ENCODE measurements around the gene RAB11FIP4. TPM values are rescaled to one million over a fixed set of nuclear protein-coding genes. Genes with fewer than 3 reads are reported as not detected.

RAB11FIP4 gene
- total and polyA plus RNA-seq, 2 of the 13 experiments (the other 11 are each of a cell fraction or from before 2014, with no cell fraction given) = 28.0 to 89.3 TPM

DNA sequence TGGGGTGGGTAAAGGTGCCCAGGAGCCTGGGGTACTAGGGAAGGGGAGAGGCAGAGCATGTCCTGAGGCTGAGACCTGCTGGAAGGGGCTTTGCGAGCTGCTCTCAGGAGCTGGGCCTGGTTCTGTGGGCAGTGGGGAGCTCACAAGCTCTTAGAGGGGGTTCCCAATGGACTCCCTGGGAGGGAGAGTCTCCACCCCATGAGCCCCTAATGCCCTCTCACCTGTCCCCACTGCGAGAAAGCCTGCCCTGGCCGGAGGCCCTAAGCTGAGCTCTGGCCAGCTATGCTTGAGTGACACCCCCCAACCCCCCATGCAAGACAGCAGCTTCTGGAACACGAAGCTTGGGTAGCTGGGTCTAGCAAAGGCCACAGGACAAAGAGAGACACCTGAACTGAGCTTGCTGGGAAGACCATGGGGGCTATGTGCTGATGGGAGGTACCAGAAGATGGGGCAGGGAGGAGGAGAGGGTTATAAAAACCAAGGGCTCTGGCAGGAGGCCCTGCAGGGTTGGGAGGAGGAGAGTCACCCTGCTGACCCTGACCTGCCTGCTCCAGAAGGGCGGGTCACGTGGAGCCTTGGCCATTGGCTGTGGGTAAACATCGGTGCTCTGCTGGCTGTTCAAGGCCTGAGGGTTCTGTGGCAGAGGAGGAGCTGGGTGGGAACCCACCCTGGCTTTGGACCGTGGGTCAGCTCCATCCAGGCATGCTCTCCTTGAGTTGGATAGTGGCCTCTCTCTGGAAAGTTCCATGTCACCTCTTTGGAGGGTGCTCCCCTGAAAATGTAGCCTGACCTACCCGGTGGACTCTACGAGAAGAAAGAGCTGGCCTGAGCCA is 106.7 kb downstream of the RAB11FIP4 start (continued):
- TF ChIP-seq, protein P1, sequence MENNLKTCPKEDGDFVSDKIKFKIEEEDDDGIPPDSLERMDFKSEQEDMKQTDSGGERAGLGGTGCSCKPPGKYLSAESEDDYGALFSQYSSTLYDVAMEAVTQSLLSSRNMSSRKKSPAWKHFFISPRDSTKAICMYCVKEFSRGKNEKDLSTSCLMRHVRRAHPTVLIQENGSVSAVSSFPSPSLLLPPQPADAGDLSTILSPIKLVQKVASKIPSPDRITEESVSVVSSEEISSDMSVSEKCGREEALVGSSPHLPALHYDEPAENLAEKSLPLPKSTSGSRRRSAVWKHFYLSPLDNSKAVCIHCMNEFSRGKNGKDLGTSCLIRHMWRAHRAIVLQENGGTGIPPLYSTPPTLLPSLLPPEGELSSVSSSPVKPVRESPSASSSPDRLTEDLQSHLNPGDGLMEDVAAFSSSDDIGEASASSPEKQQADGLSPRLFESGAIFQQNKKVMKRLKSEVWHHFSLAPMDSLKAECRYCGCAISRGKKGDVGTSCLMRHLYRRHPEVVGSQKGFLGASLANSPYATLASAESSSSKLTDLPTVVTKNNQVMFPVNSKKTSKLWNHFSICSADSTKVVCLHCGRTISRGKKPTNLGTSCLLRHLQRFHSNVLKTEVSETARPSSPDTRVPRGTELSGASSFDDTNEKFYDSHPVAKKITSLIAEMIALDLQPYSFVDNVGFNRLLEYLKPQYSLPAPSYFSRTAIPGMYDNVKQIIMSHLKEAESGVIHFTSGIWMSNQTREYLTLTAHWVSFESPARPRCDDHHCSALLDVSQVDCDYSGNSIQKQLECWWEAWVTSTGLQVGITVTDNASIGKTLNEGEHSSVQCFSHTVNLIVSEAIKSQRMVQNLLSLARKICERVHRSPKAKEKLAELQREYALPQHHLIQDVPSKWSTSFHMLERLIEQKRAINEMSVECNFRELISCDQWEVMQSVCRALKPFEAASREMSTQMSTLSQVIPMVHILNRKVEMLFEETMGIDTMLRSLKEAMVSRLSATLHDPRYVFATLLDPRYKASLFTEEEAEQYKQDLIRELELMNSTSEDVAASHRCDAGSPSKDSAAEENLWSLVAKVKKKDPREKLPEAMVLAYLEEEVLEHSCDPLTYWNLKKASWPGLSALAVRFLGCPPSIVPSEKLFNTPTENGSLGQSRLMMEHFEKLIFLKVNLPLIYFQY (CRISPR knock-in tag; IDR thresholded peaks at IDR 0.05; ENCODE audit: borderline replicate concordance) = no peak
- TF ChIP-seq NCOR1 (IDR thresholded peaks at IDR 0.05; ENCODE audit: borderline replicate concordance, low read length) (no peak), ZNF329 (CRISPR knock-in tag; IDR thresholded peaks at IDR 0.05; ENCODE audit: low read depth) (no peak), SP5 (CRISPR knock-in tag; IDR thresholded peaks at IDR 0.05; ENCODE audit: borderline replicate concordance, low read depth) (peak; percentile 82), JUN (CRISPR knock-in tag; IDR thresholded peaks at IDR 0.05) (0 out of 2 replicates have a peak, but pooled peaks have one; percentile 29), KLF6 (CRISPR knock-in tag; IDR thresholded peaks at IDR 0.05) (peak; percentile 22; the same call in 1 of the 2 replicates), PTBP1 (IDR thresholded peaks at IDR 0.05; ENCODE audit: low read depth, low read length, poor library complexity, severe bottlenecking) (no peak), ZC3H13 (CRISPR knock-in tag; IDR thresholded peaks at IDR 0.05) (no peak), RXRB (CRISPR knock-in tag; IDR thresholded peaks at IDR 0.05; ENCODE audit: borderline replicate concordance) (peak; percentile 86), SNAPC2 (CRISPR knock-in tag; IDR thresholded peaks at IDR 0.05) (peak; percentile 52; the same call in 1 of the 2 replicates), NFE2L2 (IDR thresholded peaks at IDR 0.05; ENCODE audit: low read length) (no peak), MEF2D (CRISPR knock-in tag; IDR thresholded peaks at IDR 0.05) (0 out of 2 replicates have a peak, but pooled peaks have one; percentile 41), POGZ (CRISPR knock-in tag; IDR thresholded peaks at IDR 0.05) (peak; percentile 65; the same call in 1 of the 2 replicates), PRMT3 (CRISPR knock-in tag; IDR thresholded peaks at IDR 0.05; ENCODE audit: borderline replicate concordance, low read depth) (no peak), NRL (CRISPR knock-in tag; IDR thresholded peaks at IDR 0.05; ENCODE audit: borderline replicate concordance) (0 out of 2 replicates have a peak, but pooled peaks have one; percentile 31), ZBTB3 (CRISPR knock-in tag; IDR thresholded peaks at IDR 0.05; ENCODE audit: borderline replicate concordance, low read depth) (no peak), ZNF10 (CRISPR knock-in tag; IDR thresholded peaks at IDR 0.05; ENCODE audit: borderline replicate concordance, low read depth) (no peak), MLLT10 (CRISPR knock-in tag; IDR thresholded peaks at IDR 0.05) (no peak), HNRNPK (IDR thresholded peaks at IDR 0.05; ENCODE audit: low read depth, low read length, poor library complexity, severe bottlenecking) (no peak), ZNF235 (CRISPR knock-in tag; IDR thresholded peaks at IDR 0.05; ENCODE audit: borderline replicate concordance) (no peak), ZSCAN31 (CRISPR knock-in tag; IDR thresholded peaks at IDR 0.05; ENCODE audit: low read depth) (peak; percentile 54; the same call in 1 of the 2 replicates), ARNT (IDR thresholded peaks at IDR 0.05) (no peak)
- TF ChIP-seq, protein P2, sequence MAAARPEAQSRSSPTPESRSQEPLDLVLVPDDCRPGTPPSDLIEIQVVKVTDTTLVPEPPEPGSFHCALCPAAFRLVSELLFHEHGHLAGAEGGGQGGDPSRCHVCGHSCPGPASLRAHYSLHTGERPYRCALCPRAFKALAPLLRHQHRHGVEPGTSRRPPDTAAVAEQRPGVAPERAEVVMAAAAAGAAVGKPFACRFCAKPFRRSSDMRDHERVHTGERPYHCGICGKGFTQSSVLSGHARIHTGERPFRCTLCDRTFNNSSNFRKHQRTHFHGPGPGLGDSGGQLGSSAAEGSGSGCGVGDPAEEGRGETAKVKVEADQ (CRISPR knock-in tag; IDR thresholded peaks at IDR 0.05; ENCODE audit: borderline replicate concordance) = peak; percentile 79; the same call in 1 of the 2 replicates
- TF ChIP-seq, protein P3, sequence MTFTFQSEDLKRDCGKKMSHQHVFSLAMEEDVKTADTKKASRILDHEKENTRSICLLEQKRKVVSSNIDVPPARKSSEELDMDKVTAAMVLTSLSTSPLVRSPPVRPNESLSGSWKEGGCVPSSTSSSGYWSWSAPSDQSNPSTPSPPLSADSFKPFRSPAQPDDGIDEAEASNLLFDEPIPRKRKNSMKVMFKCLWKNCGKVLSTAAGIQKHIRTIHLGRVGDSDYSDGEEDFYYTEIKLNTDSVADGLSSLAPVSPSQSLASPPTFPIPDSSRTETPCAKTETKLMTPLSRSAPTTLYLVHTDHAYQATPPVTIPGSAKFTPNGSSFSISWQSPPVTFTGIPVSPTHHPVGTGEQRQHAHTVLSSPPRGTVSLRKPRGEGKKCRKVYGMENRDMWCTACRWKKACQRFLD (CRISPR knock-in tag; IDR thresholded peaks at IDR 0.05; ENCODE audit: borderline replicate concordance) = no peak

All from HepG2 (cell line).